T-helper 2 cell treated with Interferon-gamma antibody and Interleukin-4, amounts not matched to agents 5 μg/mL and 100 μg/mL, for 36 hours (primary cell): Measurements from ENCODE around the gene RAE1.
A peak's percentile ranks its signal among the peaks of the same experiment; 100 is the strongest.

Source experiments
- DNase-seq: peaks from one replicate; pipeline ENCODE4 v3.0.0; 2021; ENCODE audit warnings: low spot score
- H3K27ac Mint-ChIP-seq: one replicate; pipeline ENCODE4 v1.8.0; 2021; ENCODE audit warnings: mild to moderate bottlenecking, mixed read lengths
- H3K27me3 Mint-ChIP-seq: one replicate; pipeline ENCODE4 v1.8.0; 2021; ENCODE audit warnings: low read depth, mixed read lengths
- H3K36me3 Mint-ChIP-seq: one replicate; pipeline ENCODE4 v1.8.0; 2021; ENCODE audit warnings: low read depth, mixed read lengths
- H3K4me1 Mint-ChIP-seq: one replicate; pipeline ENCODE4 v1.8.0; 2021; ENCODE audit warnings: low read depth, mixed read lengths
- H3K4me3 Mint-ChIP-seq: one replicate; pipeline ENCODE4 v1.8.0; 2022; ENCODE audit warnings: mild to moderate bottlenecking, moderate library complexity, mixed read lengths
- H3K9me3 Mint-ChIP-seq: one replicate; pipeline ENCODE4 v1.8.0; 2021; ENCODE audit warnings: mixed read lengths

RAE1 gene

GRCh38 chr20:57391439-57392301, 40.6 kb downstream of the RAE1 start:
- peaks cover 45% of the 10 kb centered on the region for H3K36me3 Mint-ChIP-seq
- no peaks in the 10 kb centered on the region for H3K9me3 Mint-ChIP-seq
- peak overlapping the region; percentile 89 for H3K4me3 Mint-ChIP-seq
- DNase-seq, result peak; percentile 57
- H3K27me3 Mint-ChIP-seq, result no peaks in the 10 kb centered on the region
- peaks cover 40% of the 10 kb centered on the region for H3K4me1 Mint-ChIP-seq
- peak overlapping the region; percentile 95 for H3K27ac Mint-ChIP-seq

- H3K9me3 Mint-ChIP-seq, result no peaks in the 10 kb centered on the region
- DNase-seq, result peak; percentile 78
- peaks cover 50% of the 10 kb centered on the region for H3K4me1 Mint-ChIP-seq
- H3K27me3 Mint-ChIP-seq, result no peaks in the 10 kb centered on the region
- H3K27ac Mint-ChIP-seq, result peak overlapping the region; percentile 95
- H3K4me3 Mint-ChIP-seq, result peak overlapping the region; percentile 89
- H3K36me3 Mint-ChIP-seq, result peaks cover 55% of the 10 kb centered on the region
Observed at GRCh38 chr20:57392512-57393271, 41.6 kb downstream of the RAE1 start.

DNA sequence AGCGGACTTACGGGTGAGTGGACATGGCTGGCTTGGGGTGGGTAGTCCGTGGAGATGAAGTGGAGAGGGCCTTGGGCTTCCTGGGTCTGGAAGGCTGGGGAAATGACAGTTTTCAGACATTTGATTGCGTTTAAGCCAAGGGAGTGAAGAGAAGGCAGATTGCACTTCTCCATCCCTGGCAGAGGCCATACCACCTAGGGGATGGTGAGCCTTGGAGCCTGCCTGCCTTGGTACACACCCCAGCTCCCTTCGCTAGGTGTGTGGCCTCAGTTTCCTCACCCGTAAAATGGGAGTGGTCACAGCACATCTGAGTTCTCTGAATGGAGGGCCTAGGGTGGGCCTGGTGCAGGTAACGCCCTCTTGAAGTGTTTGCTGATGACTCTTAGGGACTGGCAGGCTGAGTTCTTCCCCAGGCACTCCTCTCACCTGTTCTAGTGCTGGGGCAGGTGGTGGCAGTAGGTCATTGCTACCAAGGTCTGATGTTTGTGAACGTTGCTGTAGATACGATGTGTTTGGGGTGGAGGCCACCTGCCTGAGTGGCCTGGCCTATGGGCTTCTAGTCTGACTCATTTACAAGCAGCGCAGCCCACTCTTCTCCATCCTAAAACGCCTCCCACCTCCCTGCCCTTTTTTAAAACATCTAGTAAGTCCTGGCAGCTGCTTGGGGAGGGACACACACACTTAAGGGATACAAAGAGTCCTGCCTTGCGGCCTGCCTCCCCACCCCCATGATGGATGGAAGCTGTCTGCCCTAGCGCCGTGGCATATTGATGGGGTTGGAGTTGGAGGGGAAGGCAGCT, 42.5 kb downstream of the RAE1 start:
- Mint-ChIP-seq H3K36me3 (peaks cover 61% of the 10 kb centered on the region), H3K4me1 (peaks cover 55% of the 10 kb centered on the region), H3K9me3 (no peaks in the 10 kb centered on the region), H3K27me3 (no peaks in the 10 kb centered on the region), H3K27ac (peak overlapping the region; percentile 95), H3K4me3 (peak overlapping the region; percentile 89)
- no peak for DNase-seq

DNA sequence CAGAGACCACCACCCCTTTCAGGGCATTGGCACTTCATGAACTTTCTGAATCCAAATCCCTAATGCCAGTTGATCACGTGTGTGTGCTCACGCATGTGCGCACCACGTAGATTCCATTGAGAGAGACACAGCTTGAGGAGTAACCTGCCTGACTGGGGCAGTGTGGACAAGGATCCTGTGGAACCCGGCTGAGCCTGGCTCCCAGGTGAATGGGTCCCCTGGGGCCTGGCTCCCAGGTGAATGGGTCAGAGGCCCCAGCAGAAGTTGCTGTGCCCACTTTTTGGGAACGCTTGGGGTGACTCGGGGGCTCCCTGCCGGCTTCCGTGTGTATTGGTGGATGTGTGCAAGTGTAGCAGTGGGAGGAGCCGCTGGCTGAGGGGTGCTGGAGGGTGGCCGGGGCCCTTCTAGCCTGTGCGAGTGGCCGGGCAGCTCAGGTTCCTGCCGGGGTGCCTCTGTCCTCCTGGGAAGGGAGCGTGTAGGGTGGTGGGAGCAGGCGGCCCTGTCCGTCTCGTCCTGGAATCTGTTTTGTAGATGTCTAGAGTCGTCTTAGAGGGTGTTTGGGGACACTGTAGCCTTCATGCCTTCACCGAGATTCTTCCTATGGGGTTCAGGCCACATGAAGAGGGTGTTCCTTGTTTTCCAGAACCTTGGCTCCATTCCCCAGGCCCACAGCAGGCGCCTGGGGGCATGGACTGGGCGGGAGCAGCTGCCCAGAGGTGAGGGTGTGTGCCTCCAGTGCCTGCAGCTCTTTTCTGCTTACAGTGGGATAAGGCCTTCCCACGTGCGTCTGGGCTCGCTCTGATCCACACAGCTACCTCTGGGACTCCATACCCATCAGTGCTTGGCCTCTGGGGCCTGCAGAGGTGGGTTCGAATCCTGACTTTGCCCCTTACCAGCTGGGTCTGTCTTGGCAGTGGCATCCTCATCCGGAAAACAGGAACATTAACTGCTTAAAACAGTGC, 43.3 kb downstream of the RAE1 start:
- no peak for DNase-seq
- H3K27me3 Mint-ChIP-seq, result no peaks in the 10 kb centered on the region
- peaks cover 69% of the 10 kb centered on the region for H3K36me3 Mint-ChIP-seq
- H3K4me1 Mint-ChIP-seq, result peaks cover 64% of the 10 kb centered on the region
- peak overlapping the region; percentile 46 for H3K27ac Mint-ChIP-seq
- H3K4me3 Mint-ChIP-seq, result peak overlapping the region; percentile 89
- no peaks in the 10 kb centered on the region for H3K9me3 Mint-ChIP-seq

DNA sequence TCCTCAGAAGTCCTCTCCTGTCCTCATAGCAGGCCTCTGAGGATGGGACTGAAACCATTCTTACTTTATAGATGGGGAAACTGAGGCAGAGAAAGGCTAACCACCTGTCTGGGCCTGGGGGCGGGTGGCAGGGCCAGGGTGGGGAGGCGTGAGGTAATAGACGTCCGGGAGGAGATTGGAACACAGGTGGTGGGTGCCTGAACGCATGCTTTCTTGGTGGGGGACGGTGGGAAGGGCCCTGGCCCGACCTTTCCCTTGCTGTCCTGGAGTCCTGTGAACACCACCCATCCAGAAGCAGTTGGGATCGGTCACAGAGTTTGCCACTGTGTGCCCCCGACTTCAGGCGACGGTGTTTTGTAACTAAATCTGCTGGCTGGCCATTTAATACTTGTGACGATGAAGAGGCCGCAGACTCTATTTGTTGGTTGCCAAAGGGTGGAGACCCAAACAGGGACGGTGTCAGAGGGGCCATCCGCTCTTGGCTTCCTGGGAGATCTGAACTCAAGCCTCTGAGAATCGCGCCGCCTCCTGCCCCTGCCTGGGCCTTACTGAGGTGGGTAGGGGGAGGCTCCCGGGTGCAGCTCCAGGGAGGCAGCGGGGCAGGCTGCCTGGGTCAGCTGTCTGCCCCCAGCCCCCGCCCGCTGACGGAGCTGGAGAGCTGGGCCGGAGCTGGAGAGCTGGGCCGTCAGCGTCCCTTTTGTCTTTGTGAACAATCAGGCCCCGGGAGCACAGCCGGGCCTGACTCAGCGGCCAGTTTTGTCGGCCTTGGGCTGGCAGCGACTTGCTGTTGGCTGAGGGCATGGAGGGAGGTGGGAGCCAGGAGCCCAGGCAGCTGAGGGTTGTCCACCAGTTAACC, 44.3 kb downstream of the RAE1 start:
- DNase-seq, result no peak
- H3K9me3 Mint-ChIP-seq, result no peaks in the 10 kb centered on the region
- H3K27ac Mint-ChIP-seq, result no peak overlapping the region
- peaks cover 73% of the 10 kb centered on the region for H3K36me3 Mint-ChIP-seq
- H3K4me3 Mint-ChIP-seq, result peak overlapping the region; percentile 89
- peaks cover 66% of the 10 kb centered on the region for H3K4me1 Mint-ChIP-seq
- H3K27me3 Mint-ChIP-seq, result no peaks in the 10 kb centered on the region

GRCh38 chr20:57396212-57396983, 45.3 kb downstream of the RAE1 start:
- H3K36me3 Mint-ChIP-seq, result peaks cover 83% of the 10 kb centered on the region
- H3K27ac Mint-ChIP-seq, result peak overlapping the region; percentile 57

DNA sequence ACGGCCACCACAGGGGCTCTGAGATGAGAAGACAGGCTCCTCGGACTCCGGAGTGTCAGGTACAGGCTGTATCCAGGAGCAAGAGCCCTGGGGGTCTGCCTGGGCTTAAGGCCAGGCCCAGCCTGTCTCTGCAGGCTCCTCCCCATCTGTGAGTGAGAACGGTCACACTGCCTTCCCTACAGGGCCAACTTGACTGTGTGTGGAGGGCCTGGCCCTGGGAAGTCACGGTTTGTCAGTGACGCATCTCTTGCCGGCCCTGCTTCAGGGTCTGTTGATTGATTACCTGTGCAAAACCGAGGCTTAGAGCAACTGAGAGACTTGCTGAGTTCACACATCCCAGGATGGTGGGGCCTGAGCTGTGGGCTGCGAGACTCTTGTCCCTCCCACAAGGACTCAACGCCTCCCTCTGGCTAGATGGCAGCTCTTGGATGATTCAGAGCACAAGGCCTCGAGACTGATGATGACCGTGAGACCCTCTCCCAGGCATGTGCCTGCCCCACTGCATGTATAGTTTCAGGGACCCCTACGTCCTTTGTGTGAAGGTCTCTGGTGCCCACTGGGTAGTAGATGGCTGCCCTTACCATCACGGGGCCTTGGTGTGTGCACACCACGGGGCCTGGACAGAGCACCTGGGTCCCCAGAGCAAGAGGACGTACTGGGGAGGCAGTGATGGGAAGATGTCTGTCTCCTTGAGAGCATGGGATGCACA, 46.1 kb downstream of the RAE1 start:
- H3K36me3 Mint-ChIP-seq, result peaks cover 87% of the 10 kb centered on the region
- peak overlapping the region; percentile 84 for H3K4me3 Mint-ChIP-seq
- no peaks in the 10 kb centered on the region for H3K9me3 Mint-ChIP-seq
- no peaks in the 10 kb centered on the region for H3K27me3 Mint-ChIP-seq
- peak overlapping the region; percentile 95 for H3K27ac Mint-ChIP-seq
- H3K4me1 Mint-ChIP-seq, result peaks cover 70% of the 10 kb centered on the region
- DNase-seq, result no peak

More at GRCh38 chr20:57396212-57396983, 45.3 kb downstream of the RAE1 start:
- DNase-seq, result no peak
- H3K4me3 Mint-ChIP-seq, result peak overlapping the region; percentile 84
- H3K27me3 Mint-ChIP-seq, result no peaks in the 10 kb centered on the region
- H3K9me3 Mint-ChIP-seq, result no peaks in the 10 kb centered on the region
- peaks cover 66% of the 10 kb centered on the region for H3K4me1 Mint-ChIP-seq

- Mint-ChIP-seq H3K36me3 (peaks cover 84% of the 10 kb centered on the region), H3K4me3 (peak overlapping the region; percentile 84)
- no peak for DNase-seq
Observed at GRCh38 chr20:57397693-57398108, 46.6 kb downstream of the RAE1 start.

GRCh38 chr20:57398231-57398821, 47.3 kb downstream of the RAE1 start:
- H3K36me3 Mint-ChIP-seq, result peaks cover 83% of the 10 kb centered on the region
- no peaks in the 10 kb centered on the region for H3K27me3 Mint-ChIP-seq
- peak; percentile 74 for DNase-seq
- peak overlapping the region; percentile 95 for H3K27ac Mint-ChIP-seq
- peaks cover 67% of the 10 kb centered on the region for H3K4me1 Mint-ChIP-seq
- no peaks in the 10 kb centered on the region for H3K9me3 Mint-ChIP-seq
- peak overlapping the region; percentile 84 for H3K4me3 Mint-ChIP-seq

More at GRCh38 chr20:57397693-57398108, 46.6 kb downstream of the RAE1 start:
- H3K9me3 Mint-ChIP-seq, result no peaks in the 10 kb centered on the region
- no peaks in the 10 kb centered on the region for H3K27me3 Mint-ChIP-seq
- H3K27ac Mint-ChIP-seq, result peak overlapping the region; percentile 95
- peaks cover 70% of the 10 kb centered on the region for H3K4me1 Mint-ChIP-seq

DNA sequence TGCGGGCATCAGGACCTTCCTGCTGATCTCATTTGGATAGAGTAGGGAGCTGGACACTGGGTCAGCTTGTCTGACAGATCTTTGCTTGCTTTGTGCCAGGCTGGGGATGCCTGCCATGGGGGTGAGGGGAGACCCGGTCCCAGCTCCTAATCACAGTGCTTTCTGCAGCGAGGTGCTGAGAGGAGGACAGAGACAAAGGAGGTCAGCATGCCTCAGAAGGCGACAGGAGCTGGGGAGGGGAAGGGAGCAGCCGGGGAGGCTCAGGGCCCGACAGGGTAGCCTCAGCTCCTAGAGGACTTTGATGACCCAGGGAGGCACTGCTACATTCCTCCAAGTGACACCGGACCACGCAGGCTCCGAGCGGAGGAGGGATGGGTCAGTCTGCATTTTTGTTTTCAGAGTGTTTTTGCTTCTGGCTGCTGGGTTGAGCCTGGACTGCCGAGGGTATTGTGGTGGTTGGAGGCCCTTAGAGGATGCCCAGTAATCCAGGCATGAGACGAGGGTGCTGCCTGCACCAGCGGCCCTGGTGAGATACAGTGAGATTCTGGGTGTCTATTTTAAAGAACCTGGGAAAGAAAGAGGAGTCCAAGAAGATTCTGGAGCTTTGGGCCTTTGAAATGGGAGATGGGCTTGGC, 48.0 kb downstream of the RAE1 start:
- Mint-ChIP-seq H3K4me3 (peak overlapping the region; percentile 84), H3K9me3 (no peaks in the 10 kb centered on the region), H3K4me1 (peaks cover 63% of the 10 kb centered on the region), H3K27ac (peak overlapping the region; percentile 95), H3K27me3 (no peaks in the 10 kb centered on the region), H3K36me3 (peaks cover 82% of the 10 kb centered on the region)
- DNase-seq, result no peak
